GM18868 (cell line): Measurements from ENCODE around the gene TSR2.
"Not testable (repeated sequence)": the region's sequence is repeated elsewhere in the genome, so short reads cannot be mapped to it uniquely, and the experiment has no call there.

ENCODE experiments used
- ATAC-seq: cut with Tn5 transposase; IDR thresholded peaks from one replicate; pipeline ENCODE4 v1.9.1; 2021; ENCODE audit warnings: mild to moderate bottlenecking, moderate library complexity; ENCODE audit not compliant: unreplicated experiment

TSR2 gene

GRCh38 chrX:54470054-54470760 lies 30.0 kb downstream of the TSR2 start:
- ATAC-seq: no peak

GRCh38 chrX:54473993-54474859 lies 34.0 kb downstream of the TSR2 start:
- ATAC-seq: no peak

DNA sequence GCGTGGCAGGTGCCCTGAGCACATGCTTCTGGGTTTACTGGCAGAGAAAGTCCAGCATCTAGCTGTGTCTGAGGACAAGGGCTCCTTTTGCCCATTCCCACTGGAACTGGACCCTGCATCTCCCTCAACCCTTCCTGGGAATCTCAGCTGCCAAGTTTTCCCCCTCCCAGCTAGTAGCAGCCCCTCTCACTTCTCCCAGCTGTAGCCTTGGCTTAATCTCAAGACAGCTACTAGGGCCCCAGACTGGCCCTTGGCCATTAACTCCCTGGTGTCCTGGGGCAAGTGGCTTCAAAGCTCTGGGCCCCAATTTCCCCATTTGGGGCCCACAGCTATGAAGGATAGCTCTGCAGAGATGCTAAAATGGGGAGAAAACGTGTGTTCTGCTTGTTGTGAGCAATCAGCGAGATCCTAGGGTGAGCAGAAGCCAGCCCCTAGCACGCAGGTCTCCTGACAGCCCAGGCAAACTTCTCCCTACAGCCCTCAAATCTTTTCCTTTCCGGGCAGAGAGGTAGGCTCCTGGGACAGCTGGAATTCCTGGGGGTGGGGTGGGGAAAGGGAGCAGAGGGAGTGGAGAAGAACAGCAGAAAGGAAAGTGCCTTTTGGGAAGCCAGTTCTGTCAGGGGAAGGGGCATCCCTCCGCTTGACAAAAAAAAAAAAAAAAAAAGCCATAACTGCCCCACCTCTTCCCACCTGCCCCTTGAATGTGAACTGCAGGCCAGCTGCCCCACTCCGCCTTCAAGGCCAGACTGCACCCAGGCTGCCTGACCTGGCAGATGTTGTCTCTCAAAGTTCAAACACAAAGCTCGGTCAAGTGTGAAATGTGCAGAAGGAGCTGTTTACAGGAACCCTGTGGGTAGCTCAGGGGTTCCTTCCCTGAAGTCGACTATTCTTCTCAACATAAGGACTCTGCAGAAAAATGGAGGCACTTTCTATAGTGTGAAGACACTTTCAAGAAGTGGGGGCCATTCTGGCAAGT lies 39.2 kb downstream of the TSR2 start:
- ATAC-seq: no peak

- ATAC-seq: no peak
Observed at GRCh38 chrX:54482839-54483593, 42.8 kb downstream of the TSR2 start.

DNA sequence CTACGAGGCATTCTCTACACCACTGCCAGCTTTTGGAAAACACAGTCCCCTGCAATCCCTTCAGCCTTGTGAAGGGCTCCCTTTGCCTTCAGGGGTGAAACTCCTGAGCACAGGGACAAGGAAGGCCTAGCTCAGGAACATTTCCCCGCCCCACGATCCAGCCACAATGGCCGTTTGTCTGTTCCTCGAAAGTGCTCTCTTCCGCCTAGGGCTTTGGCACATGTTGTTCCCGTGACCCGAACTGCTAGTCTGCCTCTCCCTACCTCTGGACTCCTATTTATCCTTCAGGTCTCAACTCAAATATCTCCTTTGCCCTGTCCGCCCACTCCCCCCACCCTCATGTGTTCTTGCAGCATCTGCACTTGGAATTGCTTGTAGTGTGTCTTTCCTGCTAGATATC lies 43.7 kb downstream of the TSR2 start:
- no peak for ATAC-seq

GRCh38 chrX:54484666-54485065 lies 44.5 kb downstream of the TSR2 start:
- no peak for ATAC-seq

DNA sequence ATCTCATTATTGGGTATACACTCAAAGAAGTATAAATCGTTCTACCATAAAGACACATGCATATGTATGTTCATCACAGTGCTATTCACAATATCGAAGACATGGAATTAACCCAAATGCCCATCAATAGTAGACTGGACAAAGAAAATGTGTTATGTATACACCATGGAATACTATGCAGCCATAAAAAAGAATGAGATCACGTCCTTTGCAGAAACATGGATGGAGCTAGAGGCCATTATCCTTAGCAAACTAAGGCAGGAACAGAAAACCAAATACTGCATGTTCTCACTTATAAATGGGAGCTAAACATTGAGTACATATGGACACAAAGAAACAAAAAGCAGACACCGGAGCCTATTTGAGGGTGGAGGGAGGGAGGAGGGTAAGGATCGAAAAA lies 49.6 kb downstream of the TSR2 start:
- ATAC-seq: not testable (repeated sequence)

DNA sequence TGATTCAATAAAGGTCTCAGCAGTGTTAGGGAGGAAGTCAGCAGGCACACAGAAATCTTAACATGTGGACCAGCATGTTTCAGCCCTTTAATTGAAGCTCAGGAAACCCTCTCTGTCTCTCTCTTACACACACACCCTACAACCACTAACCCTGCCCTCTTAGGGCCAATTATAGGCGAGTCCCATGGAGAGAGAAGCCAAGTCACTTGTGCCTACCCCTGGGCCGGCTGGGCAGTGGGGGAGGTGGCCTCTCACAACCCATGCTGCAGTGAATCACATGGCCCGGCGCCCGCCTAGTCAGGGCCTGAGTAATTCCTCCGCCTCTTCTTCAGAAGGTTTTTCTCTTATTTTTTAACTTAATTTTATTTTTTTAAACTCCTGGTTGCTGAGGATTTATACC lies 52.1 kb downstream of the TSR2 start:
- ATAC-seq: no peak

GRCh38 chrX:54494166-54494988 lies 54.2 kb downstream of the TSR2 start:
- ATAC-seq: no peak
